GM12801 (cell line): ENCODE data around the gene NAA20.

ENCODE experiments used
- CTCF ChIP-seq: IDR thresholded peaks from one replicate; pipeline ENCODE4 v1.5.1; 2011; ENCODE audit warnings: control low read depth; ENCODE audit not compliant: insufficient read length; ENCODE audit errors: extremely low read depth

NAA20 gene

GRCh38 chr20:20017001-20017843 is at the start of gene NAA20:
NAA20 (plus strand) TSS chr20:20017362; CDS start chr20:20017397, 35 bp downstream.
- no peak for TF ChIP-seq CTCF

GRCh38 chr20:19967445-19967844 is 49.7 kb upstream of the NAA20 start:
- no peak for TF ChIP-seq CTCF

- no peak for TF ChIP-seq CTCF
Measured at GRCh38 chr20:19968028-19968427, 49.1 kb upstream of the NAA20 start.

GRCh38 chr20:19968466-19969073 is 48.6 kb upstream of the NAA20 start:
- TF ChIP-seq CTCF: no peak

GRCh38 chr20:19969106-19969505 is 48.1 kb upstream of the NAA20 start:
- TF ChIP-seq CTCF: no peak

GRCh38 chr20:19969507-19970255 is 47.5 kb upstream of the NAA20 start:
- TF ChIP-seq CTCF: no peak

GRCh38 chr20:19970256-19970765 is 46.9 kb upstream of the NAA20 start:
- no peak for TF ChIP-seq CTCF
